ENCODE results near the gene UBR2. TPM values are rescaled to one million over a fixed set of nuclear protein-coding genes. Genes with fewer than 3 reads are reported as not detected.
"Not testable (repeated sequence)": the region's sequence is repeated elsewhere in the genome, so short reads cannot be mapped to it uniquely, and the experiment has no call there.

The UBR2 gene
- total RNA-seq, 2 experiments from 2014 or later: 37.2 to 38.6 TPM

DNA sequence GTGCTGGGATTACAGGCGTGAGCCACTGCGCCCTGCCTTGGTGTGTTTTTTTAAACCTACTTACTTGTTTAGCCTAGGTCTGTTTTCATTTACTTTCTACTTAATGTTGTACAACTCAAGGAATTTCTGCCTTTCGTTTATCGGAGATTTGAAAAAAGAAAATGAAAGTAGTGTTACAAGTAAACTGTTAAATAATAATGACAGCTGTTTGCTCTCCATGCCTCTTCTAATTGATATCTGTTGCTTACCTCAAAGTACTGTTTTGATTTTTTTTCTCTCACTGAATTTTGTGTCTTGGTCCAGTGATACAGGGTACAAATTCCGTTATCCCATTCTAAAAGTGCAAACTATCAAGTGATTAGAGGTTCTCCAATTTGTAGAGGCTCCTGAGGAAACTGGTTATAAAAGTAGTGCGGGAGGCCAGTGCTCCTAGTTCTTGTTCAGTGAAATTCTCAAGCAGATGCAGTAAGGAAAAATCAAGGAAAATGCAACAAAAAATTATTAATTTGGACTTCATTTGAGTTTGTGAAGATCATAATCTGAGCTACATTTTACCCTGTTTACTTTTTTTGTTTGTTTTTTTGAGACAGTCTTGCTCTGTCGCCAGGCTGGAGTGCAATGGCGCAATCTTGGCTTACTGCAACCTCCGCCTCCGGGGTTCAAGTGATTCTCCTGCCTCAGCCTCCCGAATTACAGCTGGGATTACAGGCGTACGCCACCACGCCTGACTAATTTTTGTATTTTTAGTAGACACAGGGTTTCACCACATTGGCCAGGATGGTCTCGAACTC is 2.2 kb downstream of the UBR2 start:
- Mint-ChIP-seq H3K27me3 (no peaks in the 10 kb centered on the region), H3K27ac (peak overlapping the region; percentile 98), H3K36me3 (peaks cover 15% of the 10 kb centered on the region), H3K4me1 (peaks cover 28% of the 10 kb centered on the region), H3K4me3 (peak overlapping the region; percentile 100), H3K9me3 (no peaks in the 10 kb centered on the region)
- no peak for DNase-seq
- ATAC-seq (ENCODE audit: low read depth): no peak
- POLR2A ChIA-PET: no interaction called here

DNA sequence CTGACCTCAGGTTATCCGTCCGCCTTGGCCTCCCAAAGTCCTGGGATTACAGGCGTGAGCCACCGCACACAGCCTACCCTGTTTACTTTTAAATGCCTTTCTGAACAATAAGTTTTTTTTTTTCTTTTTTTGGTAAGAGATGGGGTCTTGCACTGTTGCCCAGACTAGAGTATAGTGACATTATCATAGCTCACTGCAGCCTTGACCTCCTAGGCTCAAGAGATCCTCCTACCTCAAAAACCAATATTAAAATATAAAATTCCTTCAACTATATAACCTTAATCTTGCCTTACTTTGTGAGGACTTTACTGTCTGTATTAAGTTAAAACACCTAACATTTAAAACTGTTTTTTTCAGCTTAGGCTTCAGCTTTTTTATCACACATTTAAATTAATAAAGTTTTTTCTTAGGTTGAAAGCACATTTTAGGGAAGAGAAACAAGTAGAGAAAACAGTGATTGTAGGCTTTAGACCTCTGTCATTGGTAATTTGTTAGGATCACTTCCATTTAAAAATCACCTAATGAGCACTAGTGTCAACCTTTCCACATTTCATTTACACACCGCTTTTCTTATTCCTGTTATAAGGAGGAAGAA is 2.9 kb downstream of the UBR2 start:
- H3K27ac Mint-ChIP-seq: peak overlapping the region; percentile 98

DNA sequence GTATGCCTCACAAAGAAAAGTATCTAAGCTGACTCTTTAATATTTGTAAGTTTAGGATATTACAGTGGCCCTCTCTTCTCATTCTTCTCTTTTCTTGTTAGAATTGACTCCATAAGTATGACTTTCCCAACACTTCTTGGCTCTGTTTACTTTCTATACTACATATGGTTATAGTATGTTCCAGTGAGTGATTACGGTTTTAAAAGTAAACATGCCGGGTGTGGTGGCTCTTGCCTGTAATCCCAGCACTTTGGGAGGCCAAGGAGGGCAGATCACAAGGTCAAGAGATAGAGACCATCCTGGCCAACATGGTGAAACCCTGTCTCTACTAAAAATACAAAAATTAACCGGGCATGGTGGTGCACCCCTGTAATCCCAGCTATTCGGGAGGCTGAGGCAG is 3.4 kb downstream of the UBR2 start:
- not testable (repeated sequence) for ATAC-seq (ENCODE audit: low read depth); DNase-seq; H3K9me3 Mint-ChIP-seq; H3K27me3 Mint-ChIP-seq
- H3K27ac Mint-ChIP-seq: peak overlapping the region; percentile 18
- peaks cover 37% of the 10 kb centered on the region for H3K4me1 Mint-ChIP-seq
- H3K36me3 Mint-ChIP-seq: peaks cover 15% of the 10 kb centered on the region
- POLR2A ChIA-PET: interaction anchor here (0.7 kb wide), 1 partner anchor 12 kb away, joined by 3 read pairs; no protein-coding TSS in a partner anchor
- peak overlapping the region; percentile 0 for H3K4me3 Mint-ChIP-seq

More for the DNA sequence above, 2.9 kb downstream of the UBR2 start:
- Mint-ChIP-seq H3K4me1 (peaks cover 33% of the 10 kb centered on the region), H3K36me3 (peaks cover 15% of the 10 kb centered on the region), H3K9me3 (no peaks in the 10 kb centered on the region), H3K27me3 (no peaks in the 10 kb centered on the region), H3K4me3 (peak overlapping the region; percentile 100)
- POLR2A ChIA-PET: interaction anchor here (0.7 kb wide), 1 partner anchor 11 kb away, joined by 3 read pairs; no protein-coding TSS in a partner anchor
- ATAC-seq (ENCODE audit: low read depth) (no peak), DNase-seq (no peak)

DNA sequence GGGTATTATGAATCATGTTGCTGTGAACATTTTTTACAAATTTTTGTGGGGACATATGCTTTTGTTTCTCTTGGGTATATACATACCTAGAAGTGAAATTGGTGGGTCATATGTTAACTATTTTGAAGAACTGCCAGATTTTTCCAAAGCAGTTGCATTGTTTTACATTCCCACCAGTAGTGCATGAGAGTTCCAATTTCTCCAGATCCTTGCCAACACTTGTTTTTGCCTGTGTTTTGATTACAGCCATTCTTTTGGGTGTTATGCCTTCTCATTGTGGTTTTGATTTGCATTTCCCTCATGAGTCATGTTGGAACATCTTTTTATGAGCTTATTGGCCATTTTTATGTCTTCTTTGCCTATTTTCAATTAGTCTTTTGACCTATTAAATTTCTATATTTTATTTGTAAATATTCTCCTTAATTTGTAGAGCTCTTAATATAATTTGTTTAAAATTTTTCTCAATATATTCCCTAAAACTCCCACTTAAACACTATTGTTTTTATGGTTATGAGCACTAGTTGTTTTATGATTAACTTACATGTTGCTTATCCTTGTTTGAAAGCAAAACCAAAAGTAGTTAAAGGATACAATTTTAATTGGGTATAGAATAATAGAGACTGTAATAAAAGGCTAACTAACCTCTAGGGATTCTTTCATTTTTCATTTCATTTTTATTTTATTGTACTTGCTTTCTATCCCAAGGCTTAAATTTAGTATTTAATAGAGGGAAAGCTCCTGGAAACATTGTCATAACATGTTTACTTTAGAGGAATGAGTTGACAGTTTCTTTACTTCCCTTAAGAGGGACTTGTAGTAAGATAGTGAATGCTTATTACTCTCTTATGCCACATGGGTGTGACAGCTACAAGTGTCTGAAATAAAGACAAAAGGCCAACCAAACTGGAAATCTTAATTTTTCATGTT is 5.5 kb downstream of the UBR2 start:
- peaks cover 44% of the 10 kb centered on the region for H3K4me1 Mint-ChIP-seq
- H3K27ac Mint-ChIP-seq: peak overlapping the region; percentile 66
- DNase-seq (no peak), ATAC-seq (ENCODE audit: low read depth) (no peak)
- no peaks in the 10 kb centered on the region for H3K9me3 Mint-ChIP-seq
- H3K4me3 Mint-ChIP-seq: peak overlapping the region; percentile 48
- H3K36me3 Mint-ChIP-seq: peaks cover 21% of the 10 kb centered on the region
- no peaks in the 10 kb centered on the region for H3K27me3 Mint-ChIP-seq
- POLR2A ChIA-PET: no interaction called here

DNA sequence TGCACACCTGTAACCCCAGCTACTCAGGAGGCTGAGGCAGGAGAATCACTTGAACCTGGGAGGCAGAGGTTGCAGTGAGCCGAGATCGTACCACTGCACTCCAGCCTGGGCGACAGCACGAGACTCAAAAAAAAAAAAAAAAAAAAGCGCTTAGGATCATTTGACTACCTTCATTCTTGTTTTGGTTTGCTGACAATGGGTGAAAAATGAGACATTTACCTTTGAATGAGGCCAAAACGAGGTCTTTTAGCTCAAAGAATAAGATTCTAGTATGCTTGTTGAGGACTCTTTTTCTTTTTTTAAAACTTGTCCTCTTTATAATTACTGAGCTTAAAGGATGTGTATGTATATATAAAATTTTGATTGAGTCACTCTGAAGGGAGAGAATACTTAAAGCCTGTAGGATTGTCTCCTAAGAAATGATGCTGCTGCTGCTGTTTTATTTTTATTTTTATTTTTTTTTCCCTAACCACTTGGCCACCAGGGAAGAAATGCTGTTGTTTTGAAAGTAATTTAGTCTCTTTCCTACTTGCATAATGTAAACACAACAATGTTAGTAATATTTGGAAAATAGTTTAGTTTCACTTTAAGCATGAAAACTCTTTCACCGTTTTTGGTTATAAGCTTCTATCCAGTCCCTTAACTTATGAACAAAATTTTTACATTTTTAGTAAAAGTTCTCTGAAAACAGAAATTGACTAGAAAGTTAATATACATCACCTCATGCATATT is 7.9 kb downstream of the UBR2 start:
- no peak for ATAC-seq (ENCODE audit: low read depth)
- Mint-ChIP-seq H3K4me1 (peaks cover 40% of the 10 kb centered on the region), H3K36me3 (peaks cover 21% of the 10 kb centered on the region), H3K27me3 (no peaks in the 10 kb centered on the region), H3K4me3 (peak overlapping the region; percentile 57), H3K9me3 (no peaks in the 10 kb centered on the region), H3K27ac (peak overlapping the region; percentile 69)
- POLR2A ChIA-PET: interaction anchor here (0.7 to 2.0 kb wide), 4 partner anchors 8 to 482 kb away, joined by 4 to 9 read pairs (median 4); partner anchors contain the start of genes CUL7 and UBR2
- no peak for DNase-seq

DNA sequence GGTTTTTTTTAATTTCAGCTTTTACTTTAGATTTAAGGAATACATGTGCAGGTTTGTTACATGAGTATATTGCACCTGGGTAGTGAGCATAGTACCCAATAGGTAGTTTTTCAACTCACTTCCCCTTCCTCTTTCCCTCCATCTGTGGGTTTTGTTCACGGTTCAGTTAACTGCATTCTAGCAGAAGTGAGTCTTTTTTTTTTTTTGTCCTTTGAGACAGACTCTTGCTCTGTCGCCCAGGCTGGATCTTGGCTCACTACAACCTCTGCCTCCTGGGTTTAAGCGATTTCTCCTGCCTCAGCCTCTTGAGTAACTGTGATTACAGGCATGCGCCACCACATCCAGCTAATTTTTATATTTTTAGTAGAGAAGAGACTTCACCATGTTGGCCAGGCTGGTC is 8.7 kb downstream of the UBR2 start:
- Mint-ChIP-seq H3K4me3 (peak overlapping the region; percentile 71), H3K36me3 (peaks cover 16% of the 10 kb centered on the region), H3K4me1 (peaks cover 38% of the 10 kb centered on the region), H3K27me3 (no peaks in the 10 kb centered on the region), H3K27ac (peak overlapping the region; percentile 87), H3K9me3 (no peaks in the 10 kb centered on the region)
- POLR2A ChIA-PET: interaction anchor here (1.1 to 2.0 kb wide), 2 partner anchors 9 to 25 kb away, joined by 4 to 9 read pairs; partner anchors contain the start of gene UBR2
- ATAC-seq (ENCODE audit: low read depth) (peak; percentile 63), DNase-seq (no peak)

DNA sequence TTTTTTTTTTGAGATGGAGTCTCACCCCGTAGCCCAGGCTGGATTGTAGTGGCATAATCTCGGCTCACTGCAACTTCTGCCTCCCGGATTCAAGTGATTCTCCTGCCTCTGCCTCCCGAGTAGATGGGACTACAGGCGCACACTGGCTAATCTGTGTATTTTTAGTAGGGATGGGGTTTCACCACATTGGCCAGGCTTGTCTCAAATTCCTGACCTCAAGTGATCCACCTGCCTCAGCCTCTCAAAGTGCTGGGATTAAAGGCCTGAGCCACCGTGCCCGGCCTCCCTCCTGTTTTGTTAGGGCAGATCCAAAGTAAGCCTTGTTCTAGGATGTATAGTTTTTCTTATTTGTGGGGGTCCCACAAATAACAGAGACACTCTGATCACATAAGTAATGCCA is 12.7 kb downstream of the UBR2 start:
- peaks cover 28% of the 10 kb centered on the region for H3K36me3 Mint-ChIP-seq
- ATAC-seq (ENCODE audit: low read depth); H3K4me3 Mint-ChIP-seq; POLR2A ChIA-PET; DNase-seq; H3K9me3 Mint-ChIP-seq; H3K27me3 Mint-ChIP-seq; H3K27ac Mint-ChIP-seq: not testable (repeated sequence)
- H3K4me1 Mint-ChIP-seq: peaks cover 25% of the 10 kb centered on the region

DNA sequence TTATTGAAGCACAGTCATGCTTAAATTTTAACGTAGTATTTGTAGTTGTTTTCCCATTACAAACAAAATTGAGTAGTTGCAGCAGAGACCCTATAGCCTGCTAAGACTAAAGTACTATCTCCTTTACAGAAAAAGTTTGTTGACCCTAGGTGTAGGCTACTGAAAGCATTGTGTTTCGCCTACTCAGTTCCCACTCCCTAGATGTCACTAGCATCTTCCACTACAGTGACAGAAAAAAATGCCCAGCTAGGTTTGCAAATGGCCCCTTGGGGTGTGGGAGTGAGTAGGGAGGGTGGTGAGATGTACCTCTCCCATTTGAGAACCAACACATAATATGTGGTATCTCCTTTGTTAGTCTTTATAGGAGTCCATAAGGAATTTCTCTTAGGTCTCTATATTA is 34.5 kb downstream of the UBR2 start:
- Mint-ChIP-seq H3K9me3 (no peaks in the 10 kb centered on the region), H3K36me3 (peaks cover 37% of the 10 kb centered on the region), H3K27me3 (no peaks in the 10 kb centered on the region), H3K4me1 (peaks cover 2% of the 10 kb centered on the region), H3K27ac (no peak overlapping the region), H3K4me3 (no peak overlapping the region)
- POLR2A ChIA-PET: no interaction called here
- ATAC-seq (ENCODE audit: low read depth) (no peak), DNase-seq (no peak)

DNA sequence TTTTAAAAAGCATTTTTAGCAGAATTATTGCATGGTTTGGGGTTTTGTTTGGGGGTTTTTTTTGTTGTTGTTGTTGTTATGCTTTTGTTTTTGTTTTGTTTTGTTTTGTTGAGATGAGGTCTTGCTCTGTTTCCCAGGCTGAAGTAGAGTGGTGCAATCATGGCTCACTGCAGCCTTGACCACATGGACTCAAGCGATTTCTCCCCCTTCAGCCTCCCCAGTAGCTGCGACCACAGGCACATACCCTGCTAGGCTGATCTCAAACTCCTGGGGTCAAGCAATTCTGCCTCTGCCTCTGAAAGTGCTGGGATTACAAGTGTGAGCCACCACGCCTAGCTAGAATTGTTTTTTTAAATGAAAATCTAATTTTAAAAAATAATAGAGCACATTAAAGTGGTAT is 35.7 kb downstream of the UBR2 start:
- POLR2A ChIA-PET: no interaction called here

DNA sequence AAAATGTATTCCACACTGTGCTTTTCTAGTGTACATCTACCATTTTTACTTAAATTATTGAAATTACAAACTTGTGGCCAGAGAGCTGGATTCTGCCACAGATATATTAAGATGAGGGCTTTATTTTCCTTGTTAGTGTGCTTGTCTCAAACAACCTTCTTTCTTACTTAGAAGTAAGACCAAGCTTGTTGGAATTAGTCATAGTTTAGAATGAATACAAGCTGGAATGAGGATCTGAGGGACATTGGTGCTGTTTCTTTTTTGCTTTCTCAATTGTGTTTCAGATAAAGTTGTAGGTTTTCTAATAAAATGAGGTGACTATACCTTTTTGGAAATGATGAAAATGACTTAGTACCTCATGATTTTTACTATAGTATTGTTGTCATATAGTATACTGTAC is 40.3 kb downstream of the UBR2 start:
- POLR2A ChIA-PET: no interaction called here
- Mint-ChIP-seq H3K36me3 (peaks cover 27% of the 10 kb centered on the region), H3K9me3 (no peaks in the 10 kb centered on the region), H3K4me1 (peaks cover 4% of the 10 kb centered on the region), H3K4me3 (no peak overlapping the region), H3K27ac (no peak overlapping the region), H3K27me3 (no peaks in the 10 kb centered on the region)
- ATAC-seq (ENCODE audit: low read depth) (no peak), DNase-seq (no peak)

More for the DNA sequence above, 35.7 kb downstream of the UBR2 start:
- Mint-ChIP-seq H3K27ac (no peak overlapping the region), H3K4me1 (peaks cover 2% of the 10 kb centered on the region), H3K4me3 (no peak overlapping the region), H3K9me3 (no peaks in the 10 kb centered on the region), H3K27me3 (no peaks in the 10 kb centered on the region), H3K36me3 (peaks cover 33% of the 10 kb centered on the region)
- no peak for DNase-seq
- no peak for ATAC-seq (ENCODE audit: low read depth)

DNA sequence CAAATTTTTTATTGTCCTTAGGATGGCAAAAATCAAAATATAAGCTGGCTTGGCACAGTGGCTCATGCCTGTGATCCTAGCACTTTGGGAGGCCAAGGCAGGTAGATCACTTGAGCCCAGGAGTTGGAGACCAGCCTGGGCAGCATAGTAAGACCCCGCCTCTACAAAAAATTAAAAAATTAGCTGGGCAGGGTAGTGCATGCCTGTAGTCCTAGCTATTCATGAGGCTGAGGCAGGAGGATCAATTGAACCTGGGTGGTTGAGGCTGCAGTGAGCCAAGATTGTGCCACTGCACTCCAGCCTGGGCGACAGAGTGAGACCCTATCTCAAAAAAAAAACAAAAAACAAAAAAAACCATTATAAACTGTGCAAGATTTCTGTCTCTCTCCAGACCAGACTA is 40.9 kb downstream of the UBR2 start:
- H3K9me3 Mint-ChIP-seq; H3K27ac Mint-ChIP-seq; DNase-seq; H3K4me3 Mint-ChIP-seq; POLR2A ChIA-PET; H3K27me3 Mint-ChIP-seq; ATAC-seq (ENCODE audit: low read depth); H3K4me1 Mint-ChIP-seq: not testable (repeated sequence)
- H3K36me3 Mint-ChIP-seq: peaks cover 28% of the 10 kb centered on the region

DNA sequence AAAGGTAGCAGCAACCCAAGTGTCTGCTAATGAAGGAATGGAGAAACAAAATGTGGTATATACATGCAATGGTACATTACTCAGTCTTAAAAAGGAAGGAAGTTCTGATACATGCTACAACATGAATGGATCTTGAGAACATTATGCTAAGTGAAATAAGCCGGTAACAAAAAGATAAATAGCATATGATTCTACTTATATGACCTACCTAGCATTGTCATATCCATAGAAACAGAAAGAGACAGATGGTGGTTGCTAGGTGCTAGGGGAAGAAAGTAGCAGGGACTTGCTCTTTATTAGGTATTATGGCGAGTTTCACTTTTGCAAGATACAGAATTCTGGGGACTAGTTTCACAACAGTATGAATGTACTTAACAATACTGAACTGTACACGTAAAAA is 46.6 kb downstream of the UBR2 start:
- Mint-ChIP-seq H3K4me3 (no peak overlapping the region), H3K36me3 (peaks cover 25% of the 10 kb centered on the region), H3K27me3 (no peaks in the 10 kb centered on the region), H3K4me1 (peaks cover 5% of the 10 kb centered on the region), H3K27ac (no peak overlapping the region), H3K9me3 (no peaks in the 10 kb centered on the region)
- ATAC-seq (ENCODE audit: low read depth) (no peak), DNase-seq (no peak)
- POLR2A ChIA-PET: no interaction called here

DNA sequence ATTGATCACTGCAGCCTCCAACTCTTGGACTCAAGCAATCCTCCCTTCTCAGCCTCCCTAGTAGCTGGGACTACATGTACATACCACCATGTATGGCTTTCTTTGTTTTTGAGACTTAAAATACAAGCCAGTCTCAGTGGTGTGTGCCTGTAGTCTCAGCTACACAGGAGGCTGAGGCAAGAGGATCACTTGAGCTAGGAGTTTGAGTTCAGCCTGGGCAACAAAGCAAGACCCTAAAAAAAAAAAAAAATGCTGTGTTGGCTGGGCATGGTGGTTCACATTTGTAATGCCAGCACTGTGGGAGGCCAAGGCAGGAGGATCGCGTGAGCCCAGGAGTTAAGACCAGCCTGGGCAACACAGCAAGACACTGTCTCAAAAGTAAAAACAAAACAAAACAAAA is 51.7 kb downstream of the UBR2 start:
- Mint-ChIP-seq H3K9me3 (no peaks in the 10 kb centered on the region), H3K4me1 (peaks cover 4% of the 10 kb centered on the region), H3K27me3 (no peaks in the 10 kb centered on the region), H3K36me3 (peaks cover 28% of the 10 kb centered on the region), H3K4me3 (no peak overlapping the region), H3K27ac (no peak overlapping the region)
- DNase-seq (no peak), ATAC-seq (ENCODE audit: low read depth) (no peak)
- POLR2A ChIA-PET: no interaction called here

Data from activated naive CD8-positive, alpha-beta T cell treated with anti-CD3 and anti-CD28 coated beads, Interleukin-2, amount 10 ng/mL, durations not matched to agents 7 days and 5 days (primary cell).